Hepatocyte (in vitro differentiated cells): ENCODE results near the gene HBE1.

Experiments
- CTCF ChIP-seq: fragments of 200-600 bp; sonication (generic); IDR thresholded peaks from 2 replicates; pipeline ENCODE4 v1.5.1; 2016; ENCODE audit warnings: antibody characterized with exemption, mild to moderate bottlenecking; ENCODE audit not compliant: poor library complexity
- EZH2 ChIP-seq: fragments of 200-600 bp; sonication (generic); IDR thresholded peaks from 2 replicates; pipeline ENCODE4 v1.6.1; 2016; ENCODE audit warnings: antibody characterized with exemption, mild to moderate bottlenecking, borderline replicate concordance
- EZH2phosphoT487 ChIP-seq: fragments of 200-600 bp; sonication (generic); IDR thresholded peaks from one replicate; pipeline ENCODE4 v1.6.1; 2018; ENCODE audit warnings: antibody characterized with exemption, mild to moderate bottlenecking, low read depth, moderate library complexity; ENCODE audit not compliant: unreplicated experiment, severe bottlenecking

GRCh38 chr11:5247472-5248192 lies 22.1 kb downstream of the HBE1 start:
- TF ChIP-seq CTCF: no peak
- no peak for TF ChIP-seq EZH2phosphoT487
- no peak for TF ChIP-seq EZH2
